GM19372 (cell line): ENCODE results near the gene PPP1R14B.
"Not testable (repeated sequence)": the region's sequence is repeated elsewhere in the genome, so short reads cannot be mapped to it uniquely, and the experiment has no call there.

Experiments used
- ATAC-seq: cut with Tn5 transposase; IDR thresholded peaks from one replicate; pipeline ENCODE4 v1.9.1; 2021; ENCODE audit warnings: mild to moderate bottlenecking, low read depth, moderate library complexity; ENCODE audit not compliant: unreplicated experiment

PPP1R14B gene

DNA sequence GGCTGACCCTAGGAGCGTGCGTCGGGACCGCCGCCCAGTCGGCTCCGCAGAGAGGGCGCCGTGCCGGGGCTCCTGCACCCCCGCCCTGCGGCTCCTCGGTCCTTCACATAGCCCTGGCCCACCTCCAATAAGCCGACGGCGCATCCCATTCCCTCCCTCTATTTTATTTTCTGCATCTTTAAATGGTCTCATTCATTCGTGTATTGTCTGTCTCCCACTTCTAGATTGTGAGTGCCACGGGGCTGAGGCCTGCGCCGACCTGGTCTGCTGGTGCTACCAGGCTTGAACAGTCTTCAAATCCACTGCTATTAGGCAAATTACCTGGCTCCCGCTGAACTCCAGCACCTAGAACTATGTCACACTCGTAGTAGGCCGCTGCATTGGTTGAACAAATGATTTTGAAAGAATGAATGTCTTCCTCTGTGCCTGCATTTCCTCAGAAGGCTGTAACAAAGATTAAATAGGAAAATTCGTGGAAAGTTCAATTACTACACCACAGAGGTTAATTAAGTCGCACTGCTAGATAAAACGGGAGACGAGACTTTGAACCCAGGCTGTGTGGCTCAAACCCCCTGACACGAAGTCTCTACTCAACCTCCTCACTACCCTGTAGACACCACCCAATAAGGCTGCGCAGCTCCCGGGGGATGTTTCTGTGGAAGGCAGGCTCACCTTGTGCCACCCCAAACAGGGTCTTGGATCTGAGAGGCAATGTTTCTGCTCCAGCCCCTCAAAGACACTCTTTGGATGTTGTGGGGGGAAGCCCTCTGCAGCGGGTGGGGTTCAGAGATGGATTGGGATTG lies 1.2 kb upstream of the PPP1R14B start:
- ATAC-seq, result no peak

DNA sequence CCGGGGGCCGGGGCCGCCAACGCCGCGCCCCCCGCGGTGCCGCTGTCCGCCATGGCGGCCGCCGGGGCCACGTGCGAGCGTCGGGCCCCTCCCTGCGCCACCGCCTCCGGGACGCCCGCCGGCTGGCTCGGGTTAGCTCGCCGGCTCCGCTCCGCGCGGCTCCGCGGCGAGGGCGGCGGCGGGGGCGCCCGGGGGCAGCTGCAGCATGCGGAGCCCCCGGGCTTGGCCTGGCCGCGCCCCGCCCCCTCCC lies 197 bp downstream of the PPP1R14B start:
- not testable (repeated sequence) for ATAC-seq

GRCh38 chr11:64245797-64246620 lies 734 bp downstream of the PPP1R14B start:
- no peak for ATAC-seq

- no peak for ATAC-seq
Observed at GRCh38 chr11:64245401-64245796, 1.3 kb downstream of the PPP1R14B start.

GRCh38 chr11:64244966-64245365 lies 1.8 kb downstream of the PPP1R14B start:
- no peak for ATAC-seq

DNA sequence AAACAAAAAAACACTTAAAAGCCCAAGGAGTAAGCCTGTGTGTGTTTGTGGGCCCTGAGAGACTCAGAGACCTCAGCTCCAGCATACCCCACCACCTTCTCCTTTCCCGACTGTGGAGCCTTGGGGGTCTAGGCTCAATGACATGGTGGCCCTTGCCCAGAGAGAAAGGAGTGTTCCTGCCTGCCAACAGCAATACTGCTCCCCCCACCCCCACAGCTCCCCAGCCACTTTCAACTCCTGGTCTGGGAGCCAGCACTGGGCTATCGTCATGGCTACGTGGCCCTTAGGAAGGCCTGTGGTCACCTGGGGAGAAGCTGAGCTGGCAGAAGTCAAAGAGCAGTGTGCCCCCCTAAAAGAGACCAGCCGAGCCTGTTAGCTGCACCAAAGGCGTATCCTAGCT lies 2.6 kb downstream of the PPP1R14B start:
- ATAC-seq, result no peak

DNA sequence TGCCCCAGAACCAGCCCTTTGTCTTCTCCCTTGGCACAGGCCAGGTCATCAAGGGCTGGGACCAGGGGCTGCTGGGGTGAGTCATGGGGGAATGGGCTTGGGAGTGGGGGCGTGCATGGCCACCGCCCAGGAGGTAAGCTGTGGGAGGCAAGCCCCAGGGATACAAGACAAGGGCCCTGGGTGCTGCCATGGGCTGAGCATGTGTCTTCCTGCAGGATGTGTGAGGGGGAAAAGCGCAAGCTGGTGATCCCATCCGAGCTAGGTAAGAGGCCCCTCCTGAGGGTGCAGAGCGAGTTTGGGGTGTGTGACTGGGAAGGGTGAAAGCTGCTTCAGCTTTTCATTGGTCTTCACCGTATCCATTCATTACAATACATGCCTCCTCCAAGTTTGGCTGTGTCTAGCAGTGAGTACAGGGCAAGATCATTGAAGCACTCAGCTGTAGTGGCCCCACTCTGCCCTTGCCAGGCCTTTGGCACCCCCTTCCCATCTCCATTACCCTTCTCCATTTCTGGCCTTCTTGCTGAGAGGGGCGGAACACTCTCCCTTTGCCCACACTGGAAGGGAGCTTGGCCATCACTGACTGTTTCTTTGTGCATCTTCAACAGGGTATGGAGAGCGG lies 3.4 kb downstream of the PPP1R14B start:
- no peak for ATAC-seq

DNA sequence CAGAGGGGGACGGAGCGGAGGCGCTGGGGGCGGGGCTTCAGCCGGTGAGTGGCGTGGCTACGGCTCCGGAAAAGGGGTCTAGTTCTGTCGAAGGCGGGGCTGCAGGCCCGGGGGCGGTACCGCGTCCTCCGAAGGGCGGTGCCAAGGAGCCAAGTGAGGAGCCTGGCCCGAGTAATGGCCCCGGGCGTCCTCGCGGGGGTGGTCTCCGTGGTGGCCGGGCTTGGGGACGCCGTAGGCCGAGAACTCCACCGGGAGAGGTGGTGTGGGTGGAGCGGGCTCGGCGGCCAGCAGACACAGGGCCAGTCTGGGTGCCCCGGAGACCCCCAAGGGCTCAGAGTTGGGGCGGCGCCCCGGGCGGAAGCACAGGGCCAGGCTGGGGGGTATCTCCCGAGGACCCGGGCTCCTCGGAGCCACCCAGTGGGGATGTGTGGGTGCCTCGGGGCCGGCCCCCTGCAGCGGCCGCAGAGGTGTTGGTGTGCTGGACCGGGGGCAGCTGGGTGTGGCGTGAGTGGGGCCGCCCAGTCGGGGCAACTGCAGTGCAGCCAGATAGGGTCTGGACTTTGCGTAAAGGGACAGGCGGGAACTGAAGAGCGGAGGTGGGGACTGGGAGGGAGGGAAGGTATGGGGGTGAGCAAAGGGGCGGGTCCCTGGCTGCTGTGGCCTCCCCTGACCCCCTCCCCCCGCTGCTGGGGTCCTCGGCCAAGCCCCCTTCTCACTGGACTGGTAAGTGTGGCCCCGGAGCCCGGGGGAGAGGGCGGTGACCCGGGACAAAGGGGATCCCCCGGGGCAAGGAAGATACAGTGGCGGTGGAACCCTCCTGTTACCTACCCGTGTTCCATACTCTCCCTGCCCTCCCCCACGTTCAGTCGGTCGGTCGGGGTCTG lies 5.0 kb downstream of the PPP1R14B start:
- peak; percentile 2 for ATAC-seq

- ATAC-seq, result peak; percentile 74
Observed at GRCh38 chr11:64241241-64241490, 5.6 kb downstream of the PPP1R14B start.

DNA sequence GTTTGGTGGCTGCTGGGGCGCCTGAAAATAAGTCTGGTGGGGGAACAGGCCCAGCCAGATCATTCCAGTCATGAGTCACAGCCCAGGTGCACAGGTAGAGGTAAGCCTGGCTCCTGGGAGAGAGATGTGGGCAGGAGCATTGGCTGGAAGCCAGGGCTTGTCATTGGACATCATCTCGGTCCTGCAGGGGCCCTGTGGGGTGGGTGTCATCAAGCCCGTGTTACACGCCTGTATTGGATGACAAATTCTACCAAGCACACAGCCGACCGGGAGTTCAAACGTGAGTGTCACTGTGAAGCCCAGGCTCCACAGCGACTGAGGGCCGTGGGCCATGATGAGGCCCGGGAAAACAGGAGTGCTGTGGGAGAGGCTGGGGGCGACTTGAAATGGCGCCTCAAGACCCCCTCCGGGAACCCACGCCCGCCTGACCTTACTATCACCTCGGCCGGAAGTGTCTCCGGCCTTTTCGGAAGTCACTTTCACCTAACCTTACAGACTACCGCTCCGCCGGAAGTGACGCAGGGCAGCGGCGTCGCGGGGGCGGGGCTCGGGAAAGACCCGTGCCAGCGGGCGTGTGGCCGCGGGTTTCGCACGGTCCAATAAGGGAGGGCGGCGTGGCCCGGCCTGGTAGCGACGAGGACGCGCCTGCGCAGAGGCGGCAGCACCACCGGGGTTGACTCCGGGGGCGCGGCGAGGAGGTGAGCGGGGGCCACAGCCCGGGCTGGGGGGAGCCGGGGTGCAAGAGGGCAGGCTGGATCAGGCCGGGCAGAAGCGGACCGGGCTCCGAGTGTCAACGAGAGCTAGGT lies 6.1 kb downstream of the PPP1R14B start, which contains the start of gene FKBP2:
TSS of gene FKBP2 (plus strand) at position 661 of the 806 bp plus-strand sequence. CDS start 1,293 bp downstream, outside the sequence.
- ATAC-seq, result peak; percentile 54

- peak; percentile 3 for ATAC-seq
Observed at GRCh38 chr11:64239662-64240434, 6.9 kb downstream of the PPP1R14B start.

DNA sequence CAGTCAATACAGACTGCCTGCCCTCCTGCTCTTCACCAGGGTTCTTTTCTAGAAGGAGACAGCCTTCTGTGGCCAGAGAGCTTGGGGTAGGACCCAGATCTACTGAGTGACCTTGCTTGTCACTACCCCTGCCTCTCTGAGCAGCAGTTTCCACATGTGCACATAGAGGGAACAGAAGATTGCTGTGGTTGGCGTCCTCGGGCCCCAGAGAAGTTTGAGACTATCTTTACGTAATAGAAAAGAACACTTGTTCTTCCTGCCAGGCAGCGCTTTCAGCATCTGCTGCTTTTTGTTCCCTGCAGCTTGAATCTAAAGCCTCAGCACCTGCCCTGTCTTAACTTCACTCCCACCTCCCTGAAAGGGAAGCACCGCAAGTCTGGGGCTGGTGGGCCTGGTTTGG lies 7.7 kb downstream of the PPP1R14B start:
- ATAC-seq, result no peak

DNA sequence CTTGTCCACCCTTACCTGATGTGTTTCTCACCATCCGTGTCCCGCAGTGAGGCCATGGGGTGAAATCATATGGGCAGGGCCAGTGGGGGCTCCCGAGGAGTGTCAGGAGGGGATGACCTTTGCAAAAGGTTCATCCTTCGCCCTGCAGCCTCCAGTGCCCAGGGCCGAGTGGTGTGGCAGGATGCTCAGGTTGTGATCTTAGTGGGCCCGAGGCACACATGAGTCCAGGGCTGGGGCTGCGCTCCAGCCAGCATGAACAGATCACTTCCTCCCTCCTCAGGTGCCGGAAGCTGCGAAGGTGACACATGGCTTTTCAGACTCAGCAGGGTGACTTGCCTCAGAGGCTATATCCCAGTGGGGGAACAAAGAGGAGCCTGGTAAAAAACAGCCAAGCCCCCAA lies 8.7 kb downstream of the PPP1R14B start:
- ATAC-seq, result no peak

DNA sequence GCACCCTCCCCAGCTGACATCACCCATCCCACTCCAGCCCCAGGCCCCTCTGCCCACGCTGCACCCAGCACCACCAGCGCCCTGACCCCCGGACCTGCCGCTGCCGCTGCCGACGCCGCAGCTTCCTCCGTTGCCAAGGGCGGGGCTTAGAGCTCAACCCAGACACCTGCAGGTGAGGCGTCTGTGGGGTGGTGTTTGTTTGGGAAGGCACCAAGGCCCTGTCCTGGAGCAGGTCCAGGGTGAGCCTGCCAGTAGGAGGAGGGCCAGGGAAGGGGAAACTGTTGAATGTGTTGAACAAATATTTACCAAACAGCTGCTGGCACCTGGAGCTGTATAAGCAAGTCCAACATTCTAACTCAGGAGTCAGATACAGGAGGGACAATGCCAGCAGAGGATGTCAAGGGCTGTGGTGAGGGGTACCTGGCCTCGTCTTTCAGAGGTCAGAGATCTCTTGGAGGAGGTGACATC lies 9.2 kb downstream of the PPP1R14B start:
- no peak for ATAC-seq

- ATAC-seq, result no peak
Observed at GRCh38 chr11:64235437-64236161, 11.1 kb downstream of the PPP1R14B start.

- ATAC-seq, result peak; percentile 25
Observed at GRCh38 chr11:64234647-64235379, 11.9 kb downstream of the PPP1R14B start.

DNA sequence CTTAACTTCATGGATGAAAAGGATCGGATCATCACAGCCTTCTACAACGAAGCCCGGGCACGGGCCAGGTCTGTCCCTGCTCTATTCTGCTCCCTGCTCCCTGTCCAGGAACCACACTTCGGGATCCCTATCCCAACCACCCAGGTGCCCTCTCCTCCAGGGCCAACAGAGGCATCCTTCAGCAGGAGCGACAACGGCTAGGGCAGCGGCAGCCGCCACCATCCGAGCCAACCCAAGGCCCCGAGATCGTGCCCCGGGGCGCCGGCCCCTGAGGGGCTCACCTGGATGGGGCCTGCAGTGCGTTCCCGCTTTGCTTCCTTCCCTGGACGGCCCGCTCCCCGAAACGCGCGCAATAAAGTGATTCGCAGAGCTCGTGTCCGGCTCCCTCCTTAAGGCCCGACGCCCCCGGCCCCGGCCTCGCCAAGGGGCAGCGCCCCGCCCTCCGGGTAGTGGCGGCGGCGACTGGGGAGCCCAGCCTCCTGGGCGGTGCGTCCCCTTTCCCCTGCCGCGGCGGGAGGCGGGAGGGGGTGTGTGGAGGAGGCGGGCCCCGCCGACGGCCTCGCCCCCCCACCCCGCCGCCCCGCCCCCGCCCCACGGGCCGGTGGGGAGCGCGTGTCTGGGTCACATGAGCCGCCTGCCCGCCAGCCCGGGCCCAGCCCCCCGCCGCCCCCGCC lies 12.7 kb downstream of the PPP1R14B start, which contains the start of gene VEGFB:
TSS of gene VEGFB (plus strand) at position 672 of the 674 bp plus-strand sequence. CDS start 250 bp downstream, outside the sequence.
- peak; percentile 37 for ATAC-seq
